ENCODE results near the gene PCSK6. TPM values are rescaled to one million over a fixed set of nuclear protein-coding genes. Genes with fewer than 3 reads are reported as not detected.
A peak's percentile ranks its signal among the peaks of the same experiment; 100 is the strongest.
"Not testable (repeated sequence)": the region's sequence is repeated elsewhere in the genome, so short reads cannot be mapped to it uniquely, and the experiment has no call there.

PCSK6 gene
- total and polyA plus RNA-seq, 2 donors from 2014 or later = 3.8 to 7.3 TPM

DNA sequence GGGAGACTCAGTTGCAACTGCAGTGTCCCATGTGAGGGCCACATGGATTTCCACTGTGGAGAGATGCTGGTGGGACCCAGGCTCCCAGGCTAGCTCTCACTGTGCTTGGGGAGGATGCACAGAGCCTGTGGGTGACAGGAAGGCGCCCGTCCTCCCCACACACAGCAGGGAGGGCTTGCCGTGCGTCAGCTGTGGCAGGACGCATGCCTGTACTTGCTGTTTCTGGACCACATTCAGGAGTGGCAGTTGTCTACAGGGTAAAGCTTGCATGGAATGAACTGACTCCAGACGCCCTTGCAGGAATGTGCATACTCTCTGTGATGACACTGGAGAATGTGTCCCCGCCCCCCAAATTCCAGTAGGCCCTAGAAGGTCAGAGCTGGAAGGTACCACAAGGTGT is 130.6 kb downstream of the PCSK6 start:
- Histone ChIP-seq H3K9me3 (ENCODE audit: control insufficient read depth in 2 of 3, insufficient read depth in 1 of 3, low read length in 3 of 3) (no peaks in the 10 kb centered on the region), H3K4me3 (ENCODE audit: low read length in 3 of 3) (no peak overlapping the region), H3K9ac (ENCODE audit: low read length in 3 of 3) (no peak overlapping the region), H3K27ac (ENCODE audit: low read depth in 2 of 2, low read length in 2 of 2) (peak overlapping the region in 1 of 2 donors; percentile 37), H3K36me3 (ENCODE audit: control insufficient read depth in 2 of 3, insufficient read depth in 3 of 3, low read length in 3 of 3) (no peaks in the 10 kb centered on the region), H3K4me1 (ENCODE audit: control insufficient read depth in 2 of 3, insufficient read depth in 2 of 3, low read depth in 1 of 3, low read length in 3 of 3) (no peaks in the 10 kb centered on the region), H3K27me3 (ENCODE audit: control insufficient read depth, insufficient read depth, low read length) (no peaks in the 10 kb centered on the region)
- TF ChIP-seq, protein P1, sequence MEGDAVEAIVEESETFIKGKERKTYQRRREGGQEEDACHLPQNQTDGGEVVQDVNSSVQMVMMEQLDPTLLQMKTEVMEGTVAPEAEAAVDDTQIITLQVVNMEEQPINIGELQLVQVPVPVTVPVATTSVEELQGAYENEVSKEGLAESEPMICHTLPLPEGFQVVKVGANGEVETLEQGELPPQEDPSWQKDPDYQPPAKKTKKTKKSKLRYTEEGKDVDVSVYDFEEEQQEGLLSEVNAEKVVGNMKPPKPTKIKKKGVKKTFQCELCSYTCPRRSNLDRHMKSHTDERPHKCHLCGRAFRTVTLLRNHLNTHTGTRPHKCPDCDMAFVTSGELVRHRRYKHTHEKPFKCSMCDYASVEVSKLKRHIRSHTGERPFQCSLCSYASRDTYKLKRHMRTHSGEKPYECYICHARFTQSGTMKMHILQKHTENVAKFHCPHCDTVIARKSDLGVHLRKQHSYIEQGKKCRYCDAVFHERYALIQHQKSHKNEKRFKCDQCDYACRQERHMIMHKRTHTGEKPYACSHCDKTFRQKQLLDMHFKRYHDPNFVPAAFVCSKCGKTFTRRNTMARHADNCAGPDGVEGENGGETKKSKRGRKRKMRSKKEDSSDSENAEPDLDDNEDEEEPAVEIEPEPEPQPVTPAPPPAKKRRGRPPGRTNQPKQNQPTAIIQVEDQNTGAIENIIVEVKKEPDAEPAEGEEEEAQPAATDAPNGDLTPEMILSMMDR (IDR thresholded peaks at IDR 0.05; ENCODE audit: borderline replicate concordance, extremely low read depth, insufficient read depth) = no peak
- FAIRE-seq = no peak
- intact Hi-C loops (cut with DNase I) = no loop called here
- peak in 1 of 5 donors; percentile 16 for DNase-seq

DNA sequence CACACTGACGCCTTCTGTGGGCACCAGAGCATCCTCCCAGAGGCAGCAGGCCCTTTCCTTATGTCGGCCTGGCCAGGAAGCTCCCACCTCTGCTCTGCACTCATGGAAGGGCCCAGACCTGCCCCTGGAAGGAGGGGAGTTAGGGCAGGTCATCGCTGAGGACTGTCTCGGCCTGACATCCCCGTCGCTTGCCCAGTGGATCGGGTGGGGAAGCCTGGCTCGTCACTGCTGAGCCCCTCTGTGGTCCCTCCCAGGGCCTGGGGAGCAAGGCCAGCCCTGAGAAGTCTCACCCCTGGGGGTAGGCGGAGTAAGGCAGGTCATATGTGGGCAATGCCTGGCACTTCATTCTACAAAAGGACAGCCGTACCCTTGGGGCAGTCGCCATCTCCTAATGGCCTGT is 131.6 kb downstream of the PCSK6 start:
- Histone ChIP-seq H3K27me3 (ENCODE audit: control insufficient read depth, insufficient read depth, low read length) (no peaks in the 10 kb centered on the region), H3K36me3 (ENCODE audit: control insufficient read depth in 2 of 3, insufficient read depth in 3 of 3, low read length in 3 of 3) (no peaks in the 10 kb centered on the region), H3K27ac (ENCODE audit: low read depth in 2 of 2, low read length in 2 of 2) (no peak overlapping the region), H3K9me3 (ENCODE audit: control insufficient read depth in 2 of 3, insufficient read depth in 1 of 3, low read length in 3 of 3) (no peaks in the 10 kb centered on the region), H3K9ac (ENCODE audit: low read length in 3 of 3) (no peak overlapping the region), H3K4me1 (ENCODE audit: control insufficient read depth in 2 of 3, insufficient read depth in 2 of 3, low read depth in 1 of 3, low read length in 3 of 3) (no peaks in the 10 kb centered on the region), H3K4me3 (ENCODE audit: low read length in 3 of 3) (no peak overlapping the region)
- FAIRE-seq = no peak
- intact Hi-C loops (cut with DNase I) = no loop called here
- TF ChIP-seq, protein P1 (IDR thresholded peaks at IDR 0.05; ENCODE audit: borderline replicate concordance, extremely low read depth, insufficient read depth) = no peak
- peak in 1 of 5 donors; percentile 22 for DNase-seq

- Histone ChIP-seq H3K36me3 (ENCODE audit: control insufficient read depth in 2 of 3, insufficient read depth in 3 of 3, low read length in 3 of 3) (no peaks in the 10 kb centered on the region), H3K27me3 (ENCODE audit: control insufficient read depth, insufficient read depth, low read length) (no peaks in the 10 kb centered on the region), H3K9ac (ENCODE audit: low read length in 3 of 3) (no peak overlapping the region), H3K9me3 (ENCODE audit: control insufficient read depth in 2 of 3, insufficient read depth in 1 of 3, low read length in 3 of 3) (no peaks in the 10 kb centered on the region), H3K4me1 (ENCODE audit: control insufficient read depth in 2 of 3, insufficient read depth in 2 of 3, low read depth in 1 of 3, low read length in 3 of 3) (no peaks in the 10 kb centered on the region), H3K4me3 (ENCODE audit: low read length in 3 of 3) (no peak overlapping the region), H3K27ac (ENCODE audit: low read depth in 2 of 2, low read length in 2 of 2) (no peak overlapping the region)
- no peak for FAIRE-seq
- DNase-seq = peak in 1 of 5 donors; percentile 39
- TF ChIP-seq, protein P1 (IDR thresholded peaks at IDR 0.05; ENCODE audit: borderline replicate concordance, extremely low read depth, insufficient read depth) = no peak
- intact Hi-C loops (cut with DNase I) = no loop called here
Measured at GRCh38 chr15:101357333-101357732, 132.2 kb downstream of the PCSK6 start.

DNA sequence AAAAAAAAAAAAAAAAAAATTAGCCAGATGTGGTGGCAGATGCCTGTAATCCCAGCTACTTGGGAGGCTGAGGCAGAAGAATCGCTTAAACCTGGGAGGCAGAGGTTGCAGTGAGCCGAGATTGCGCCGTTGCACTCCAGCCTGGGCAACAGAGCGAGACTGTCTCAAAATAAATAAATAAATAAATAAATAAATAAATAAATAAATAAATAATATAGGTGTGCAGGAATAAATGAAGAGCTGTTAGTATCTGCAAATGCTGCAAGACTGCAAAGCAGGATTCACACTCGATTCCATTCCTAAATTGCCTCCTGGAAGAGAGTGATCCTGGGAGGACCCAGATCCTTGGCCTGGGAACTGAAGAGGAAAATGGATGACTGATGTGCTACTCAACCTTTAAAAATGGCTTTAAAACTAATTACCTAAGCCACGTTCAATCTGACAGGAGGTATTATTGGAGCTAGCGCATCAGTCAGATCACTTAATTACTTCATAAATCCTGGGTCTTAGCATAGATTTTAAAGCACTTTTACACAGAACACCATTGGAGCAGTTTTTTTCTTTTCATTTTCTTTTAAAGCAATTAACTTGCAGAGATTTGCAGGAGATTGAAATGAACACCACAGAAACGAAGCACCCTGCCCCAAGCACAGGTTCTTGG is 132.9 kb downstream of the PCSK6 start:
- H3K4me3 ChIP-seq (ENCODE audit: low read length in 3 of 3); H3K9ac ChIP-seq (ENCODE audit: low read length in 3 of 3); H3K4me1 ChIP-seq (ENCODE audit: control insufficient read depth in 2 of 3, insufficient read depth in 2 of 3, low read depth in 1 of 3, low read length in 3 of 3); DNase-seq; H3K27ac ChIP-seq (ENCODE audit: low read depth in 2 of 2, low read length in 2 of 2); H3K36me3 ChIP-seq (ENCODE audit: control insufficient read depth in 2 of 3, insufficient read depth in 3 of 3, low read length in 3 of 3); FAIRE-seq; H3K9me3 ChIP-seq (ENCODE audit: control insufficient read depth in 2 of 3, insufficient read depth in 1 of 3, low read length in 3 of 3); intact Hi-C loops (cut with DNase I); H3K27me3 ChIP-seq (ENCODE audit: control insufficient read depth, insufficient read depth, low read length): not testable (repeated sequence)
